Measurements from ENCODE around the gene CCDC33.

Gene CCDC33

DNA sequence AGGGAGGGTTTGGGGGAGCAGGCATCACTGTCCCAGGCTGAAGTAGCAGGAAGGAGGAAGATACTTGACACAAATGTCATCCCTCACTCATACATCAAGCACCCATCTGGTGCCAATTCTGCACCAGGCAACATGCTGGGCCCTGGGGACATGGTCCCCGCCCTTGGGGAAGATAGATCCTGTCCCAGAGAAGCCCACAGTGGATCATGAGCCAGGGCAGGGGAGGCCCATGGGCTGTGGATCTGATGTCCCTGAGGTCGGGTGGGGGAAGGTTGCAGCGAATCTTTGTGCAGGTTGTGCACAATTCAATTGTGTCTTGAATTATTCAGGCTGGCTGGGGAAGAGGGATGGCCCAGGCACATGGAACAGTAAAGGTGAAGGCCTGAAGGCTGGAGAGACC lies 6.4 kb upstream of the CCDC33 start:
- H3K9me3 ChIP-seq (ENCODE audit: insufficient read depth, low read length), result no peaks in the 10 kb centered on the region
- H4K20me1 ChIP-seq (ENCODE audit: low read depth, low read length), result no peaks in the 10 kb centered on the region
- no peak overlapping the region for H3K4me2 ChIP-seq (ENCODE audit: low read depth, low read length, poor library complexity, severe bottlenecking)
- no peak overlapping the region for H2AFZ ChIP-seq (ENCODE audit: low read depth, low read length, severe bottlenecking)
- no peak overlapping the region for H3K4me3 ChIP-seq (ENCODE audit: insufficient read depth, low read length, poor library complexity, severe bottlenecking)
- H3K36me3 ChIP-seq (ENCODE audit: low read length), result no peaks in the 10 kb centered on the region
- no peaks in the 10 kb centered on the region for H3F3A ChIP-seq (ENCODE audit: insufficient read depth)
- TF ChIP-seq, protein P1, sequence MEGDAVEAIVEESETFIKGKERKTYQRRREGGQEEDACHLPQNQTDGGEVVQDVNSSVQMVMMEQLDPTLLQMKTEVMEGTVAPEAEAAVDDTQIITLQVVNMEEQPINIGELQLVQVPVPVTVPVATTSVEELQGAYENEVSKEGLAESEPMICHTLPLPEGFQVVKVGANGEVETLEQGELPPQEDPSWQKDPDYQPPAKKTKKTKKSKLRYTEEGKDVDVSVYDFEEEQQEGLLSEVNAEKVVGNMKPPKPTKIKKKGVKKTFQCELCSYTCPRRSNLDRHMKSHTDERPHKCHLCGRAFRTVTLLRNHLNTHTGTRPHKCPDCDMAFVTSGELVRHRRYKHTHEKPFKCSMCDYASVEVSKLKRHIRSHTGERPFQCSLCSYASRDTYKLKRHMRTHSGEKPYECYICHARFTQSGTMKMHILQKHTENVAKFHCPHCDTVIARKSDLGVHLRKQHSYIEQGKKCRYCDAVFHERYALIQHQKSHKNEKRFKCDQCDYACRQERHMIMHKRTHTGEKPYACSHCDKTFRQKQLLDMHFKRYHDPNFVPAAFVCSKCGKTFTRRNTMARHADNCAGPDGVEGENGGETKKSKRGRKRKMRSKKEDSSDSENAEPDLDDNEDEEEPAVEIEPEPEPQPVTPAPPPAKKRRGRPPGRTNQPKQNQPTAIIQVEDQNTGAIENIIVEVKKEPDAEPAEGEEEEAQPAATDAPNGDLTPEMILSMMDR (IDR thresholded peaks at IDR 0.05; ENCODE audit: insufficient read depth, low read length, poor library complexity, severe bottlenecking), result no peak
- no peak for TF ChIP-seq EZH2phosphoT487 (conservative IDR thresholded peaks at IDR 0.05; ENCODE audit: low read length)
- no peaks in the 10 kb centered on the region for H3K27me3 ChIP-seq (ENCODE audit: low read length)
- no peak overlapping the region for H3K9ac ChIP-seq (ENCODE audit: low read length)
- no peaks in the 10 kb centered on the region for H3K79me2 ChIP-seq (ENCODE audit: insufficient read depth, low read length)
- H3K9me2 ChIP-seq (replicated peaks; ENCODE audit: insufficient read depth, low read length), result no peaks in the 10 kb centered on the region
- H3K27ac ChIP-seq (ENCODE audit: low read depth, low read length), result no peak overlapping the region

DNA sequence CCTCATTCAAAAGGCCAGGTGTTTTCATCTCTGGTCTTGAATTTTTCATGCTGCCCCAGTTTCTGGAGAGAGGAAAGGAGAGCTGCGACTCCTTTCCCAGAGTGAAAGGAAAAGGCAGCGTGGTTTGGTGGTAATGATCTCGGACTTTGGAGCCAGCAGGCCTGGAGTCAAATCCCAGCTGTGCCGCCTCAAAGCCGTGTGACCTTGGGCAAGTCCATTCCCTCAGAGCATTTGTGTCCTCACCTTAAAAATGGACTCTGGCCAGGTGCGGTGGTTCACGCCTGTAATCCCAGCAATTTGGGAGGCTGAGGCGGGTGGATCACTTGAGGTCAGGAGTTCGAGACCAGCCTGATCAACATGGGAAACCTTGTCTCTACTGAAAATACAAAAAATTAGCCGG lies 4.7 kb upstream of the CCDC33 start:
- H3K79me2 ChIP-seq (ENCODE audit: insufficient read depth, low read length), result no peaks in the 10 kb centered on the region
- no peak overlapping the region for H3K9ac ChIP-seq (ENCODE audit: low read length)
- no peaks in the 10 kb centered on the region for H3F3A ChIP-seq (ENCODE audit: insufficient read depth)
- H4K20me1 ChIP-seq (ENCODE audit: low read depth, low read length), result no peaks in the 10 kb centered on the region
- H3K9me2 ChIP-seq (replicated peaks; ENCODE audit: insufficient read depth, low read length), result no peaks in the 10 kb centered on the region
- H3K9me3 ChIP-seq (ENCODE audit: insufficient read depth, low read length), result no peaks in the 10 kb centered on the region
- no peak overlapping the region for H2AFZ ChIP-seq (ENCODE audit: low read depth, low read length, severe bottlenecking)
- H3K27ac ChIP-seq (ENCODE audit: low read depth, low read length), result no peak overlapping the region
- H3K4me2 ChIP-seq (ENCODE audit: low read depth, low read length, poor library complexity, severe bottlenecking), result no peak overlapping the region
- no peak for TF ChIP-seq EZH2phosphoT487 (conservative IDR thresholded peaks at IDR 0.05; ENCODE audit: low read length)
- TF ChIP-seq, protein P1 (IDR thresholded peaks at IDR 0.05; ENCODE audit: insufficient read depth, low read length, poor library complexity, severe bottlenecking), result no peak
- H3K36me3 ChIP-seq (ENCODE audit: low read length), result no peaks in the 10 kb centered on the region
- no peak overlapping the region for H3K4me3 ChIP-seq (ENCODE audit: insufficient read depth, low read length, poor library complexity, severe bottlenecking)
- H3K27me3 ChIP-seq (ENCODE audit: low read length), result no peaks in the 10 kb centered on the region

DNA sequence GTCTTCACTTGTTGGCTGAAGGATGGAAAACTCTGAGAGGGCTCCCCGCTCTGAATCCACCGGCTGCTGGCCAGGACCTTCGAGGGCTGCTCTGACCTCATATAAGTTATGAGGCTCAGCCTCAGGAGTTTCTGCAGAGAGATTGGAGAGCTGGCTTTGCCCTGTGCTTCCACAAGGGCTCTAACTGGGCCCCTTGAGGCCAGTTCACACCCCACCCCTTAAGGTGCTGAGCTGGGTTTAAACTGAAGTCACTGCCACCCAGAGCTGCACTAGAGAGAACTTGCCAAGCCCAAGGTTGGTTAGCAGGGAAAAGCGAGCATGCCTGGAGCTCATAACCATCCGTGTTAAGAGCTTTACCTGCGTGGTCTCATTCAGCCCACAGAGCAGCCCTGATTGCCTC lies 2.8 kb upstream of the CCDC33 start:
- no peak overlapping the region for H3K4me2 ChIP-seq (ENCODE audit: low read depth, low read length, poor library complexity, severe bottlenecking)
- H3K4me3 ChIP-seq (ENCODE audit: insufficient read depth, low read length, poor library complexity, severe bottlenecking), result no peak overlapping the region
- no peaks in the 10 kb centered on the region for H3K36me3 ChIP-seq (ENCODE audit: low read length)
- TF ChIP-seq, protein P1 (IDR thresholded peaks at IDR 0.05; ENCODE audit: insufficient read depth, low read length, poor library complexity, severe bottlenecking), result no peak
- no peak for TF ChIP-seq EZH2phosphoT487 (conservative IDR thresholded peaks at IDR 0.05; ENCODE audit: low read length)
- no peaks in the 10 kb centered on the region for H3K9me3 ChIP-seq (ENCODE audit: insufficient read depth, low read length)
- no peaks in the 10 kb centered on the region for H3F3A ChIP-seq (ENCODE audit: insufficient read depth)
- H3K9me2 ChIP-seq (replicated peaks; ENCODE audit: insufficient read depth, low read length), result no peaks in the 10 kb centered on the region
- no peak overlapping the region for H2AFZ ChIP-seq (ENCODE audit: low read depth, low read length, severe bottlenecking)
- H3K27ac ChIP-seq (ENCODE audit: low read depth, low read length), result no peak overlapping the region
- H3K79me2 ChIP-seq (ENCODE audit: insufficient read depth, low read length), result no peaks in the 10 kb centered on the region
- H3K27me3 ChIP-seq (ENCODE audit: low read length), result no peaks in the 10 kb centered on the region
- no peaks in the 10 kb centered on the region for H4K20me1 ChIP-seq (ENCODE audit: low read depth, low read length)
- H3K9ac ChIP-seq (ENCODE audit: low read length), result no peak overlapping the region

All from SU-DHL-6 (cell line).